BLaER1 treated with 17β-estradiol and CSF1 and Interleukin-3, amounts not matched to agents 10 nM and 100 nM (cell line): ENCODE data around the gene GALC.
"Not testable (repeated sequence)": the region's sequence is repeated elsewhere in the genome, so short reads cannot be mapped to it uniquely, and the experiment has no call there.

Experiments used
- H3K27ac ChIP-seq, 11 experiments: shearing (Covaris generic); formaldehyde crosslinking; 2 replicates each; pipeline ENCODE4 v1.8.1; 2022
- H3K27me3 ChIP-seq, 11 experiments: shearing (Covaris generic); formaldehyde crosslinking; 2 replicates each; pipeline ENCODE4 v1.8.1; 2022
- H3K36me3 ChIP-seq, 11 experiments: shearing (Covaris generic); formaldehyde crosslinking; 2 replicates each; pipeline ENCODE4 v1.8.1; 2022
- H3K4me1 ChIP-seq, 10 experiments: shearing (Covaris generic); formaldehyde crosslinking; 2 replicates each; pipeline ENCODE4 v1.8.1; 2022
- H3K4me2 ChIP-seq, 11 experiments: shearing (Covaris generic); formaldehyde crosslinking; 2 replicates each; pipeline ENCODE4 v1.8.1; 2022
- H3K4me3 ChIP-seq, 10 experiments: shearing (Covaris generic); formaldehyde crosslinking; 2 replicates each; pipeline ENCODE4 v1.8.1; 2022
- H3K9ac ChIP-seq, 11 experiments: shearing (Covaris generic); formaldehyde crosslinking; 2 replicates each; pipeline ENCODE4 v1.8.1; 2022
- H3K9me3 ChIP-seq, 11 experiments: shearing (Covaris generic); formaldehyde crosslinking; replicated peaks in 1 of 11; 2 replicates each; pipeline ENCODE4 v1.8.1; 2022
- H4K20me1 ChIP-seq, 11 experiments: shearing (Covaris generic); formaldehyde crosslinking; 2 replicates each; pipeline ENCODE4 v1.8.1; 2022
- Cebpa-rat ChIP-seq, 11 experiments: shearing (Covaris generic); IDR thresholded peaks; 2 replicates each; pipeline ENCODE4 v1.8.1; 2022

The GALC gene

DNA sequence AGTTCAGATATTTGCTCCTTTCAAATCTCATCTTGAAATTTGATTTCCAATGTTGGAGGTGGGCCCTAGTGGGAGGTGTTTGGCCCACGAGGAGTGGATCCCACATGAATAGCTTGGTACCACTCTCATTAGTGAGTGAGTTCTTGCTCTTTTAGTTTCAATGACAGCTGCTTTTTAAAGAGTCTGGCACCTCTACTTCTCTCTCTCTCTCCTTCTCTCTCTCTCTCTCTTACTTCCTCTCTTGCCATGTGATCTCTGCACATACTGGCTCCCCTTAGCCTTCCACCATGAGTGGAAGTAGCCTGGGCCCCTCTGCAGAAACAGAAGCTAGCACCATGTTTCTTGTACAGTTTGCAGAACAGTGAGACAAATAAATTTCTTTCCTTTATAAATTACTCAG is 37.1 kb upstream of the GALC start:
- no peak for TF ChIP-seq Cebpa-rat (IDR thresholded peaks at IDR 0.05)
- Histone ChIP-seq H3K36me3 (peaks cover 0 to 11% (median 0%) of the 10 kb centered on the region in 11 experiments; a peak in 1 of 22 replicates), H3K4me2 (peak overlapping the region in 4 of 11 experiments; percentile 5 to 81 (median 69); a peak in 7 of 22 replicates), H3K4me3 (no peak overlapping the region), H3K9me3 (peaks cover 0 to 5% (median 0%) of the 10 kb centered on the region in 11 experiments; a peak in 3 of 22 replicates), H3K27me3 (no peaks in the 10 kb centered on the region), H3K27ac (peak overlapping the region in 3 of 11 experiments; percentile 39 to 51 (median 39); a peak in 5 of 22 replicates), H3K9ac (no peak overlapping the region), H4K20me1 (no peaks in the 10 kb centered on the region), H3K4me1 (peaks cover 13 to 84% (median 18%) of the 10 kb centered on the region in 10 experiments)

DNA sequence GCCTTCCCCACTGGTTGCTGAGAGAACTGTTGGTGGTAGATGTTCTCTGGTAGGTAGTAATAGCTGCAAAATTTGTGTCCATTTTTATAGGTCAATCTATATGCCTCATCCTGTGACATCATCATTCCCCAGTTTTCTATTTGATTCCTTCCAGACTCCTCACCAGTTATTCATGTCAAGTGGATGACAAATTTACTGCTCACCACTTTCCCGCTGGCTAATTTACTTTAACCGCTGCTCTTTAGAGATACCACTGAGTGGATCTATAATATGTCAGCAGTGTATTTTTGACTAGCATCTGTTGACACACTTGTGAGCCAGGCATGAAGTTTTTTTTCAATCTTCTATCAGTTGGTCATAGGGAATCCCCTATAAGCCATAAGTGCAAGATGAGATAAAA is 36.5 kb upstream of the GALC start:
- Histone ChIP-seq H3K9ac (no peak overlapping the region), H4K20me1 (no peaks in the 10 kb centered on the region), H3K4me2 (peak overlapping the region in 4 of 11 experiments; percentile 5 to 81 (median 69); a peak in 7 of 22 replicates), H3K4me3 (no peak overlapping the region), H3K27ac (peak overlapping the region in 3 of 11 experiments; percentile 39 to 51 (median 39); a peak in 4 of 22 replicates), H3K9me3 (peaks cover 0 to 5% (median 0%) of the 10 kb centered on the region in 11 experiments; a peak in 3 of 22 replicates), H3K36me3 (peaks cover 0 to 11% (median 0%) of the 10 kb centered on the region in 11 experiments; a peak in 1 of 22 replicates), H3K27me3 (no peaks in the 10 kb centered on the region), H3K4me1 (peaks cover 13 to 90% (median 21%) of the 10 kb centered on the region in 10 experiments)
- TF ChIP-seq Cebpa-rat (IDR thresholded peaks at IDR 0.05) = no peak

DNA sequence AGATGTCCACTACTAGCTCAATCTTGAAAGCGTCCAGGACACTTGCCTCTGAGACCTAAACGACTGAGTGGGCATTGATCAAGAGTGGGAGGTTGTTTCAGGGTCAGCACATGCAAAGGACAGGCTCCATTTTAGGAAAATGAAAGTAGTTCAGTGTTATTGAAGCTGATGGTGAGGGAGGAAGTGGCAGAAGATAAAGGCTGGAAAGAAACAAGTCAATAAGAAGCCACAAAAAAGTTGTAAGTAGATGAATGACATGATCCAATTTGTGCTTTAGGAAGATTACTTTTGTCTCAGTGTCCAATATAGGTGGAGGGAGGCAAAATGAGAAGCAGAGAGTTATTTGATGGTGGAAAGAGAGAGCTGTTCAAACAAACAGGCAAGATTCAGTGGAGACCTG is 33.9 kb upstream of the GALC start:
- Histone ChIP-seq H3K27ac (peak overlapping the region in 6 of 11 experiments; percentile 5 to 51 (median 34); a peak in 8 of 22 replicates), H3K9ac (peak overlapping the region in 1 of 11 experiments; percentile 12; a peak in 1 of 22 replicates), H4K20me1 (no peaks in the 10 kb centered on the region), H3K36me3 (peaks cover 0 to 4% (median 0%) of the 10 kb centered on the region in 11 experiments; a peak in 1 of 22 replicates), H3K4me3 (no peak overlapping the region), H3K27me3 (no peaks in the 10 kb centered on the region), H3K9me3 (peaks cover 0 to 5% (median 0%) of the 10 kb centered on the region in 11 experiments; a peak in 2 of 22 replicates), H3K4me2 (peak overlapping the region; percentile 55 to 88 (median 63)), H3K4me1 (peaks cover 29 to 99% (median 36%) of the 10 kb centered on the region in 10 experiments)
- TF ChIP-seq Cebpa-rat (IDR thresholded peaks at IDR 0.05) = no peak

DNA sequence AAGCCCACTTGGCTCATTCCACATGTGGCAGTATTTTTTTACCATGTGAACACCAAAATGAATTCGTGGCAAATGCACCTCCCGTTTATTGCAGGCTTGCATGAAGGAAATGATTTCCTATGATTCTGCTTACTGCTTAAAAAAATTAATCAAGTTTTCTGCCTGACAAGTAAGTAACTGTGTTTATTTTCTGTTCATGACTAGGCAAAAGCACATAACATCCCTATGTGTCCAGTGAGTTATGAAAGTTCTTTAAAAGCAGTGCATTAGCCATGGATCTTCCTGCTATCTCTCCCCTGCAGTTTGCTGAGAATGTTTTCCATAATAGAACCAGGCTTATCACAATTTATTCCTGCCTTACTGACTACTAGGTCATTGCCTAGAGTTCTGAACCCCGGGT is 32.3 kb upstream of the GALC start:
- H4K20me1 ChIP-seq = no peaks in the 10 kb centered on the region
- H3K27ac ChIP-seq = peak overlapping the region in 3 of 11 experiments; percentile 31 to 78 (median 32); a peak in 5 of 22 replicates
- no peak overlapping the region for H3K4me3 ChIP-seq
- peaks cover 0 to 16% (median 0%) of the 10 kb centered on the region in 11 experiments; a peak in 5 of 22 replicates for H3K36me3 ChIP-seq
- peaks cover 29 to 100% (median 36%) of the 10 kb centered on the region in 10 experiments for H3K4me1 ChIP-seq
- no peaks in the 10 kb centered on the region for H3K27me3 ChIP-seq
- peak overlapping the region in 4 of 11 experiments; percentile 12 to 88 (median 84); a peak in 8 of 22 replicates for H3K4me2 ChIP-seq
- peaks cover 0 to 12% (median 5%) of the 10 kb centered on the region in 11 experiments; a peak in 5 of 22 replicates for H3K9me3 ChIP-seq
- peak overlapping the region in 1 of 11 experiments; percentile 3; a peak in 1 of 22 replicates for H3K9ac ChIP-seq
- TF ChIP-seq Cebpa-rat (IDR thresholded peaks at IDR 0.05) = no peak

DNA sequence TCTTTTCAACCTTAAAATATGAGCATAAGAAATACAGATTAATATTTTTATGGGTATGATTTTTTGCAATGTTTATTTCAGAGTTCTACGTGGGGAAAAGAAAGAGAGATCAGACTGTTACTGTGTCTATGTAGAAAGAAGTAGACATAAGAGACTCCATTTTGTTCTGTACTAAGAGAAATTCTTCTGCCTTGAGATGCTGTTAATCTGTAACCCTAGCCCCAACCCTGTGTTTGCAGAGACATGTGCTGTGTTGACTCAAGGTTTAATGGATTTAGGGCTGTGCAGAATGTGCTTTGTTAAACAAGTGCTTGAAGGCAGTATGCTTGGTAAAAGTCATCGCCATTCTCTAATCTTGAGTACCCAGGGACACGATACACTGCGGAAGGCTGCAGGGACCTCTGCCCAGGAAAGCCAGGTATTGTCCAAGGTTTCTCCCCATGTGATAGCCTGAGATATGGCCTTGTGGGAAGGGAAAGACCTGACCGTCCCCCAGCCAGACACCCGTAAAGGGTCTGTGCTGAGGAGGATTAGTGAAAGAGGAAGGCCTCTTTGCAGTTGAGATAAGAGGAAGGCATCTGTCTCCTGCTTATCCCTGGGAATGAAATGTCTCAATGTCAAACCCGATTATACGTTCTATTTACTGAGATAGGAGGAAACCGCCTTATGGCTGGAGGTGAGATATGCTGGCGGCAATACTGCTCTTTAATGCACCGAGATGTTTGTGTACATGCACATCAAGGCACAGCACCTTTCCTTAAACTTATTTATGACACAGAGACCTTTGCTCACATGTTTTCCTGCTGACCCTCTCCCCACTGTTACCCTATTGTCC is 31.5 kb upstream of the GALC start:
- Histone ChIP-seq H3K27ac (peak overlapping the region in 5 of 11 experiments; percentile 31 to 78 (median 75); a peak in 6 of 22 replicates), H3K9me3 (peaks cover 0 to 12% (median 5%) of the 10 kb centered on the region in 11 experiments; a peak in 5 of 22 replicates), H3K4me2 (peak overlapping the region in 10 of 11 experiments; percentile 54 to 88 (median 76); a peak in 18 of 22 replicates), H3K4me1 (peaks cover 25 to 100% (median 36%) of the 10 kb centered on the region in 10 experiments), H3K36me3 (peaks cover 0 to 19% (median 0%) of the 10 kb centered on the region in 11 experiments; a peak in 5 of 22 replicates)
- H3K9ac ChIP-seq, H4K20me1 ChIP-seq, H3K27me3 ChIP-seq, H3K4me3 ChIP-seq: not testable (repeated sequence)

DNA sequence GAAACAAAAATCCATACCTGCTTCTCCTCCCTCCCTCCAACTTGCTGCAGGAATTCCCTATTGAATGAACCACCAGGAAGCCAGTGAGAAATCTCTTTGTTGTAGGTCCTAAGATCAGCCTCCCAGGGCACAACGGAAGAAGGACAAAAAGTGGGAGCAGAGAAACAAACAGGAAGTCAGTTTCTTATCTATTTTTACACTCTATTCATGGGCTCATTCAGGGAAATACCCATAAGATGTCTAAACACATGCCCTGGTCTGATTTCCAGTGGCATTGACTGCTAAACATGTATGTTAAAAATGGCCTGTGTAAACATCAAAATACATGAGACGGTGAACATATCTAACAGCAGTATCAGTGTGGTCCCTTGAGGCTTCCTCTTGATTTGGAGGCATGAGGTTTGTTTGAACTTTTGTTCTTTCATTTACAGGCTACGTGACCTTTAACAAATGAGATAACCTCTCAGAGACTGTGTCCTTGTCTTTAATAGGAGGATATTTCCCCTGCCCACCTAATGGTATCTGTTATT is 30.7 kb upstream of the GALC start:
- Histone ChIP-seq H3K4me2 (peak overlapping the region; percentile 54 to 88 (median 73)), H3K27ac (peak overlapping the region; percentile 3 to 78 (median 47); a peak in 17 of 22 replicates), H3K4me1 (peaks cover 25 to 100% (median 36%) of the 10 kb centered on the region in 10 experiments), H4K20me1 (no peaks in the 10 kb centered on the region), H3K4me3 (peak overlapping the region in 4 of 10 experiments; percentile 11 to 41 (median 17); a peak in 6 of 20 replicates), H3K9ac (peak overlapping the region in 4 of 11 experiments; percentile 39 to 61 (median 47); a peak in 6 of 22 replicates), H3K27me3 (no peaks in the 10 kb centered on the region), H3K9me3 (peaks cover 0 to 11% (median 5%) of the 10 kb centered on the region in 11 experiments; a peak in 5 of 22 replicates), H3K36me3 (peaks cover 0 to 25% (median 0%) of the 10 kb centered on the region in 11 experiments; a peak in 6 of 22 replicates)
- no peak for TF ChIP-seq Cebpa-rat (IDR thresholded peaks at IDR 0.05)

DNA sequence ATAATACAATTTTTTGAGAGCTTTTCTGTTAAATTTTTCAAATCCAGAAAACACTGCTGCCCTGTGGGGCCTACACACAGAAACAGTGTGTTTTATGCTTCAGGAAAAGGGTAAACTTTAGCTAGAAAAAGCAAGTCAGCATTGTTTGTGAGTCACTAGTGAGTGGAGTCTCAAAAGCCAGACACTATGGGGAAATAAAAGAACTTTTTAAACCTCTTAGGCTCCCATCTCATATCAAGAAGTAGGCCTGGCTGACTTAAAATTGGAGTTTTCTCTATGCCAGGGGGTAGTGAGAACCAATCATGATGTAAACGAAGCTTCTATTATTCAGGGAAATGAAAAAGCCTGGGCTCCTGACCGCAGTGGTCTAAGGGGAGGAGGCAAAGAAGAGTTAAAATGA is 24.6 kb upstream of the GALC start:
- no peak overlapping the region for H3K4me3 ChIP-seq
- H3K4me2 ChIP-seq = peak overlapping the region in 4 of 11 experiments; percentile 10 to 97 (median 66); a peak in 7 of 22 replicates
- no peaks in the 10 kb centered on the region for H3K27me3 ChIP-seq
- H4K20me1 ChIP-seq = peaks cover 0 to 15% (median 0%) of the 10 kb centered on the region in 11 experiments; a peak in 1 of 22 replicates
- no peak for TF ChIP-seq Cebpa-rat (IDR thresholded peaks at IDR 0.05)
- peaks cover 0 to 17% (median 5%) of the 10 kb centered on the region in 11 experiments; a peak in 7 of 22 replicates for H3K9me3 ChIP-seq
- peak overlapping the region in 4 of 11 experiments; percentile 57 to 80 (median 70); a peak in 9 of 22 replicates for H3K27ac ChIP-seq
- peaks cover 0 to 99% (median 9%) of the 10 kb centered on the region in 10 experiments; a peak in 12 of 20 replicates for H3K4me1 ChIP-seq
- H3K36me3 ChIP-seq = peaks cover 0 to 65% (median 18%) of the 10 kb centered on the region in 11 experiments; a peak in 14 of 22 replicates
- H3K9ac ChIP-seq = peak overlapping the region in 3 of 11 experiments; percentile 22 to 47 (median 44); a peak in 4 of 22 replicates

DNA sequence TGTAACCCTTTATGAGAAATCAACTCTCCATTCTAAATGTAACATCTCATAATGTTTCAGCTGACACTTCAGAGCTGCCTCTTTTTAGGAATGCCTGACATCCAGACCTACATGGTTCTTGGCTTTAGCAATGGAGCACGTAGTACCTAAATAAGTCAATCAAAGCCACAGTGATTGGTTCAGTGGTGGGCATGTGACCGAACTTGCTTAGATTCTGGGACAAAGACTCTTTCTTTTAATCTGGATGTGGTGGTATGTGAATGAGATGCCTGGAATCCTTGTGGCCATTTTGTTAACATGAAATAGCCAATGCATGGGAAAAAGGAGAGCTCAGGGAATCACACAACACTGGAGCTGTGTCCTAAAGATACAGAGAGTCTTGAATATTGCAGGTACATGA is 23.8 kb upstream of the GALC start:
- Histone ChIP-seq H4K20me1 (peaks cover 0 to 19% (median 0%) of the 10 kb centered on the region in 11 experiments; a peak in 3 of 22 replicates), H3K4me1 (peaks cover 6 to 99% (median 9%) of the 10 kb centered on the region in 10 experiments; a peak in 12 of 20 replicates), H3K4me3 (no peak overlapping the region), H3K4me2 (peak overlapping the region in 4 of 11 experiments; percentile 10 to 97 (median 66); a peak in 7 of 22 replicates), H3K36me3 (peaks cover 0 to 72% (median 24%) of the 10 kb centered on the region in 11 experiments; a peak in 15 of 22 replicates), H3K9ac (peak overlapping the region in 2 of 11 experiments; percentile 44 to 47; a peak in 3 of 22 replicates), H3K9me3 (peaks cover 0 to 17% (median 5%) of the 10 kb centered on the region in 11 experiments; a peak in 7 of 22 replicates), H3K27ac (peak overlapping the region in 4 of 11 experiments; percentile 57 to 80 (median 70); a peak in 7 of 22 replicates), H3K27me3 (no peaks in the 10 kb centered on the region)
- no peak for TF ChIP-seq Cebpa-rat (IDR thresholded peaks at IDR 0.05)
